Transverse colon (tissue), 4 donors: ENCODE data around the gene SDCCAG8. TPM values are rescaled to one million over a fixed set of nuclear protein-coding genes. Genes with fewer than 3 reads are reported as not detected.

Experiments
- DNase-seq: peaks from one replicate; pipeline ENCODE4 v3.0.0-alpha.2; 2019
- H3K27ac ChIP-seq, 4 donors: fragments of 200-600 bp; sonication (generic); 2 replicates each; pipeline ENCODE4 v1.5.1; 2016 to 2018; ENCODE audit warnings: inconsistent platforms in 4 of 4
- H3K27me3 ChIP-seq: fragments of 200-600 bp; sonication (generic); 2 replicates; pipeline ENCODE4 v1.5.1; 2017; ENCODE audit warnings: inconsistent platforms
- H3K36me3 ChIP-seq, 4 donors: fragments of 200-600 bp; sonication (generic); 2 replicates each; pipeline ENCODE4 v1.5.1; 2017 to 2019; ENCODE audit warnings: inconsistent platforms in 4 of 4
- H3K4me1 ChIP-seq, 4 donors: fragments of 200-600 bp; sonication (generic); 2 replicates each; pipeline ENCODE4 v1.5.1; 2017 to 2020; ENCODE audit warnings: inconsistent platforms in 4 of 4
- H3K4me3 ChIP-seq, 4 donors: fragments of 200-600 bp; sonication (generic); 1 replicate in 1 of 4; 2 replicates in 3 of 4; pipeline versions ENCODE4 v1.5.1 to v1.6.1; 2017 to 2019; ENCODE audit warnings: inconsistent platforms in 4 of 4
- H3K9me3 ChIP-seq, 2 donors: fragments of 200-600 bp; sonication (generic); 2 replicates each; pipeline ENCODE4 v1.5.1; 2017 to 2019; ENCODE audit warnings: inconsistent platforms in 2 of 2
- EP300 ChIP-seq: sonication (generic); formaldehyde crosslinking; IDR thresholded peaks from one replicate; pipeline ENCODE4 v1.6.1; 2017; ENCODE audit warnings: antibody characterized with exemption, low read depth
- POLR2A ChIP-seq: fragments of 450-650 bp; IDR thresholded peaks from one replicate; pipeline ENCODE4 v1.6.1; 2016; ENCODE audit warnings: antibody characterized with exemption, mild to moderate bottlenecking, moderate library complexity
- POLR2AphosphoS5 ChIP-seq, 3 donors: sonication (generic); formaldehyde crosslinking; IDR thresholded peaks; one replicate each; pipeline ENCODE4 v1.6.1; 2016; ENCODE audit warnings: antibody characterized with exemption in 3 of 3
- WGBS, 2 donors: methylation state at CpG; one replicate each; pipeline ENCODE4 v1.1.5; 2018; ENCODE audit warnings: low coverage in 1 of 2; 5-methylcytosine and 5-hydroxymethylcytosine counted together
- in situ Hi-C, 4 donors: fragments of 200-750 bp; cut with MboI; loops; one replicate each; pipeline versions ENCODE4 v1.15.0 to v1.15.1; 2017; ENCODE audit warnings: low sequenced_read_pairs in 3 of 4, low pct_ligation_motif_present in 1 of 4, low pct_unique_long_range_greater_than_20kb in 1 of 4
- intact Hi-C: fragments of 100-400 bp; cut with DNase I; formaldehyde crosslinking; loops from one replicate; pipeline ENCODE4 v1.15.1; 2023; ENCODE audit warnings: low total_unique reads
- total RNA-seq, 4 donors: library from RNA; depleted of rRNA; stranded (reverse); fragments of >200 nt; gene quantifications; one replicate each; pipeline ENCODE4 v1.1.0, GENCODE V29; 2016
- TF ChIP-seq, protein P1 (sequence below), 5 experiments: fragments of 200-600 bp in 3 of 5; fragments of 450-650 bp in 2 of 5; sonication (generic) in 3 of 5; IDR thresholded peaks; 1 replicate in 2 of 5; 2 replicates in 3 of 5; pipeline ENCODE4 v1.5.1; 2016 to 2017; ENCODE audit warnings: antibody characterized with exemption in 5 of 5, inconsistent platforms in 3 of 5, mild to moderate bottlenecking in 2 of 5, moderate library complexity in 1 of 5

Gene SDCCAG8
- total RNA-seq, 4 donors from 2014 or later, result 28.8 to 101 (median 42.5) TPM

DNA sequence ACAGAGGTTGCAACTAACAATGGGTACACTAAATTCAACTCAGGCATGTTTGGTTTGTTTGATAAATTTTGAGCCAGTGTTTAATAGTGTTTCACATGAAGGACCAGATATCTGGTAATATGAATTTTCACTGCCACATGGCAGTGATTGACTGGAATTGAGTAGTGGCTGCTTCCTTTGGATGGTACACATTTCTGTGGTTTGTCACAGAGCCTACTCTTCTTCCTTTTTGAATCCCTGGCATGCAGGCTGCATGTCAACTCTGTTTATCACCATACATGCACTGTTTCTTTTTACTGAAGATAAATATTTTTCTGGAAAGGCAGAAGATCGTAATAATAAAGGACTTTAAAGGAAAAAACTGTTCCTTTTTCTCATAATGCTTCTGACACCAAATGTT is 35.5 kb downstream of the SDCCAG8 start:
- H3K27me3 ChIP-seq, result no peaks in the 10 kb centered on the region
- H3K4me3 ChIP-seq, result no peak overlapping the region
- 80 to 83% methylated on average over 1 of the region's 1 CpG for WGBS, 2 donors
- peaks cover 0 to 7% (median 1%) of the 10 kb centered on the region in 4 donors for H3K4me1 ChIP-seq
- DNase-seq, result no peak
- intact Hi-C loops, result no loop called here
- H3K36me3 ChIP-seq, result peaks cover 0 to 13% (median 3%) of the 10 kb centered on the region in 4 donors
- H3K9me3 ChIP-seq, result no peaks in the 10 kb centered on the region
- TF ChIP-seq, protein P1, sequence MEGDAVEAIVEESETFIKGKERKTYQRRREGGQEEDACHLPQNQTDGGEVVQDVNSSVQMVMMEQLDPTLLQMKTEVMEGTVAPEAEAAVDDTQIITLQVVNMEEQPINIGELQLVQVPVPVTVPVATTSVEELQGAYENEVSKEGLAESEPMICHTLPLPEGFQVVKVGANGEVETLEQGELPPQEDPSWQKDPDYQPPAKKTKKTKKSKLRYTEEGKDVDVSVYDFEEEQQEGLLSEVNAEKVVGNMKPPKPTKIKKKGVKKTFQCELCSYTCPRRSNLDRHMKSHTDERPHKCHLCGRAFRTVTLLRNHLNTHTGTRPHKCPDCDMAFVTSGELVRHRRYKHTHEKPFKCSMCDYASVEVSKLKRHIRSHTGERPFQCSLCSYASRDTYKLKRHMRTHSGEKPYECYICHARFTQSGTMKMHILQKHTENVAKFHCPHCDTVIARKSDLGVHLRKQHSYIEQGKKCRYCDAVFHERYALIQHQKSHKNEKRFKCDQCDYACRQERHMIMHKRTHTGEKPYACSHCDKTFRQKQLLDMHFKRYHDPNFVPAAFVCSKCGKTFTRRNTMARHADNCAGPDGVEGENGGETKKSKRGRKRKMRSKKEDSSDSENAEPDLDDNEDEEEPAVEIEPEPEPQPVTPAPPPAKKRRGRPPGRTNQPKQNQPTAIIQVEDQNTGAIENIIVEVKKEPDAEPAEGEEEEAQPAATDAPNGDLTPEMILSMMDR (IDR thresholded peaks at IDR 0.05), result no peak
- TF ChIP-seq EP300, result no peak
- TF ChIP-seq POLR2AphosphoS5 (IDR thresholded peaks at IDR 0.05), result no peak
- TF ChIP-seq POLR2A, result no peak
- in situ Hi-C loops, result no loop called here
- H3K27ac ChIP-seq, result no peak overlapping the region

- whole genome bisulfite sequencing, 2 donors, result 95% methylated on average over 5 of the region's 5 CpGs; no CpG with 5 or more reads in 1 of the 2 donors
- H3K4me3 ChIP-seq, result no peak overlapping the region
Measured at GRCh38 chr1:243292117-243292516, 36.3 kb downstream of the SDCCAG8 start.

DNA sequence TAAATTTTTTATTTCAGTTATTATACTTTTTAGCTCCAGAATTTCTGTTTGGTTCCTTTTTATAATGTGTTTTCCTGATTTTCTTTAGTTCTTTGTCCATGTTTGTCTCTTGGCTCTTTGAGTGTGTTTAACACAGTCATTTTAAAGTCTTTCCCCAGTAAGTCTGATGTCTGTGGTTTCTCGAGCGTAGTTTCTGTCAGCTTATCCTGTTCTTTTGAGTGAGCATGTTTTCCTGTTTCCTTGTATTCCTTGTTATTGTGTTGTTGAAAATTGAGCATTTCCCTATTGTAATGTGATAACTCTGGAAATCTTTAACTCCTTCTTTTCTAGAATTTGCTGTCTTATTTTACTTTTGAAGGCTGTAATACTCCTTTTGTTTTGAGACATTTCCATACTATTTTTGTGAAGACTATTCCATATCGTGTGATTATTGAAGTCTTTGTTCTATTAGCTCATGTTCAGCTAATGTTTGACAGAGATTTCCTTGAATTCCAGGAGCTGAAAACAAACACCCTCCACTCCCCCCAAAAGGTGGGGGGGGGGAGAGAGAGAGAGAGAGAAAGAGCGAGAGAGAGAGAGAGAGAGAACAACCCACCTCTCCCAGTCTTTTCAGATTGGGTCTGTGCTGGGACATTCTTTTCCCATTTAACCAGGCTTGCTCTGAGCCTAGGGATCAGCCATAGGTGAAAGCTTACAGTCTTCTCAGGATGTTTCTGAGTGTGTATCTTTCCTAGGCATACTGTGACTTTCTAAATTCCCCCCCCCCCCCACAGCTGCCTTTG is 38.3 kb downstream of the SDCCAG8 start:
- no peak for DNase-seq
- Histone ChIP-seq H3K27ac (no peak overlapping the region), H3K36me3 (peaks cover 0 to 20% (median 3%) of the 10 kb centered on the region in 4 donors), H3K4me1 (no peaks in the 10 kb centered on the region), H3K4me3 (no peak overlapping the region), H3K27me3 (no peaks in the 10 kb centered on the region), H3K9me3 (no peaks in the 10 kb centered on the region)
- TF ChIP-seq, protein P1 (IDR thresholded peaks at IDR 0.05), result no peak
- TF ChIP-seq POLR2AphosphoS5 (IDR thresholded peaks at IDR 0.05), result no peak
- no peak for TF ChIP-seq EP300
- TF ChIP-seq POLR2A, result no peak
- in situ Hi-C loops, result no loop called here
- WGBS, 2 donors, result 75 to 93% methylated on average over 3 to 4 of the region's 4 CpGs
- intact Hi-C loops, result no loop called here

More at GRCh38 chr1:243292117-243292516, 36.3 kb downstream of the SDCCAG8 start:
- Histone ChIP-seq H3K4me1 (peaks cover 0 to 3% (median 0%) of the 10 kb centered on the region in 4 donors), H3K27ac (no peak overlapping the region), H3K27me3 (no peaks in the 10 kb centered on the region), H3K36me3 (peaks cover 0 to 13% (median 3%) of the 10 kb centered on the region in 4 donors), H3K9me3 (no peaks in the 10 kb centered on the region)
- DNase-seq, result no peak
- in situ Hi-C loops (no loop called here), intact Hi-C loops (no loop called here)
- TF ChIP-seq POLR2A (no peak), EP300 (no peak), POLR2AphosphoS5 (IDR thresholded peaks at IDR 0.05) (no peak)
- TF ChIP-seq, protein P1 (IDR thresholded peaks at IDR 0.05), result no peak

GRCh38 chr1:243294723-243295121 is 38.9 kb downstream of the SDCCAG8 start:
- Histone ChIP-seq H3K9me3 (no peaks in the 10 kb centered on the region), H3K27ac (no peak overlapping the region), H3K4me3 (no peak overlapping the region), H3K27me3 (no peaks in the 10 kb centered on the region), H3K4me1 (no peaks in the 10 kb centered on the region), H3K36me3 (peaks cover 0 to 20% (median 3%) of the 10 kb centered on the region in 4 donors)
- in situ Hi-C loops, result no loop called here
- TF ChIP-seq EP300 (no peak), POLR2A (no peak), POLR2AphosphoS5 (IDR thresholded peaks at IDR 0.05) (no peak)
- TF ChIP-seq, protein P1 (IDR thresholded peaks at IDR 0.05), result no peak
- DNase-seq, result no peak
- intact Hi-C loops, result no loop called here
- 71 to 91% methylated on average over 3 of the region's 3 CpGs for WGBS, 2 donors
